Fibroblast of skin of back (primary cell): ENCODE results near the gene SLC25A34. TPM values are rescaled to one million over a fixed set of nuclear protein-coding genes. Genes with fewer than 3 reads are reported as not detected.
"Not testable (repeated sequence)": the region's sequence is repeated elsewhere in the genome, so short reads cannot be mapped to it uniquely, and the experiment has no call there.

Experiments used
- DNase-seq: peaks from one replicate; pipeline ENCODE4 v3.0.0-alpha.2; 2013
- polyA plus RNA-seq, 2 experiments: library from polyadenylated mRNA; unstranded; fragments of 120-200 nt; gene quantifications; one replicate each; pipeline ENCODE4 v1.2.1, GENCODE V29; 2013; ENCODE audit not compliant: insufficient read length in 2 of 2

SLC25A34 gene
- polyA plus RNA-seq (2013, experiment 1 of 2; ENCODE audit: insufficient read length) = 0.63 TPM
- 0.22 TPM for polyA plus RNA-seq (2013, experiment 2 of 2; ENCODE audit: insufficient read length)

GRCh38 chr1:15736038-15736891 lies at the start of gene SLC25A34:
SLC25A34 (plus strand) TSS chr1:15736258; CDS start chr1:15736486, 228 bp downstream.
- no peak for DNase-seq

- no peak for DNase-seq
These were observed 48.6 kb upstream of the SLC25A34 start for GRCh38 chr1:15687446-15687845.

- DNase-seq = no peak
These were observed 45.7 kb upstream of the SLC25A34 start for GRCh38 chr1:15690317-15690716.

DNA sequence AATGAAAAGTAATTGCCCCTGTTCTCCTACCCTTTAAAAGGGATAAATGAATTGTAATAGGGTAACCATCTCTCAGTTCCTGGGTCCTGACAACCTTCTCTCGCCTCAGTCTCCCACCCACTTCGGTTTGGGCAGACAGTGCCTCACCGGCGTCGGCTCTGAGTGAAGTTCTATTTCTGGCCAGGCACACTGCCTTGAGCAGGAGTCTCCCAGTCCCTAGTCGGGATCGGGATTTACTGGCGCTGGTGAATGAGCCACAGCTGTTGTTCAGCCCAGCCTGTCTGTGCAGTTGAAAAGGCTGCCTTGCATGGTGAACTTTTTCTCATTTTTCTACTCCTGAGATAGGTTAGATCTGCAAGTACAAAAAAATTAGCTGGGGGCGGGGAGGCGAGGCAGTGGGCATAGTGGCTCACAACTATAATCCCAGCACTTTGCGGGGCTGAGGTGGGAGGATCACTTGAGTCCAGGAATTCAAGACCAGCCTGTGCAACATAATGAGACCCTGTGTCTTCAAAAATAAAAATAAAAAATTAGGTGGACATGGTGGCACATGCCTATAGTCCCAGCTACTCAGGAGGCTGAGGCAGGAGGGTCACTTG lies 44.5 kb upstream of the SLC25A34 start:
- no peak for DNase-seq

DNA sequence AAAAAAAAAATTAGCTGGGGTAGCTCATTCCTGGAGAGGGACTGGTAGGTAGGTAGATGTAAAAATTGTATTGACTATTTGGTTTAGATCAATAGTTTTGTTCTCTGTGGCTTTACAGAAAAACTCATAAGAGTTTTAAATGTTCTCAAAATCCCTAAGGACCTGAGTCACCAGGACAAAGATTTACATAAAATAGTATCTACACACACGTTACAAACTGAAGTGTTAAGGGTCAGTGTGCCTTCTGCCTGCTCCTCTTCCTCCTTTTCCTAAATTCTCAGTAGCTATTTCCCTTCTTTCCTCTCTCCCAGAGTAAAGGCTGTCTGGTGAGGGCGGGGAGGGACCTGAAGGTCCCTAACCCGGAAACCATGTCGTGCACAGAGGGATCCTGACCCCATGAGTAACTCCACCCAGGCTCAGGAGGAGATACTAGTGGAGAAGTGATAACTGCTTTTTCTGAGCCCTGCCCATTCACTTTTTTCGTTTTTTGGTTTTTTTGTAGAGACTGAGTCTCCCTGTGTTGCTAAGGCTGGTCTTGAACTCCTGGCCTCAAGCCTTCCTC lies 43.9 kb upstream of the SLC25A34 start:
- no peak for DNase-seq

DNA sequence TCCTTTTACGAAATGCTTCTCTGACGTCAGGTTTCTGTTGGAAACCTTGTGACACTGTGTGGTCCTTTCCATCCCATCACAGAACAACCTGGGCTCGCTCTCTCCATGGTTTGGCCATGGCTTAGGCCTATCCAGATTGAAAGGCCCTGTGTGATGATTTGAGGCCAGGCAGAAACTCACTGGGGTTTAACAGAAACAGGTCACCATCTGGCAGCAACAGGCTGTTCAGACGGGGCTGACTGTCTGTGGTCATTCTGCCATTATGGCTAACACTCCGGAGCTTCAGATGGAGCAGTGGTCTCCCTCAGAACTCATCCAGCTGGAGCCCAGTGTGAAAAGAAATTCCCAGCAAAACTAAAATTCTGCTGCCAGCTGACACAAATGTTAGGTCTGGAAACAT lies 42.7 kb upstream of the SLC25A34 start:
- no peak for DNase-seq

- DNase-seq = no peak
These were observed 39.0 kb upstream of the SLC25A34 start for GRCh38 chr1:15696956-15697521.

- no peak for DNase-seq
These were observed 37.9 kb upstream of the SLC25A34 start for GRCh38 chr1:15698201-15698600.

DNA sequence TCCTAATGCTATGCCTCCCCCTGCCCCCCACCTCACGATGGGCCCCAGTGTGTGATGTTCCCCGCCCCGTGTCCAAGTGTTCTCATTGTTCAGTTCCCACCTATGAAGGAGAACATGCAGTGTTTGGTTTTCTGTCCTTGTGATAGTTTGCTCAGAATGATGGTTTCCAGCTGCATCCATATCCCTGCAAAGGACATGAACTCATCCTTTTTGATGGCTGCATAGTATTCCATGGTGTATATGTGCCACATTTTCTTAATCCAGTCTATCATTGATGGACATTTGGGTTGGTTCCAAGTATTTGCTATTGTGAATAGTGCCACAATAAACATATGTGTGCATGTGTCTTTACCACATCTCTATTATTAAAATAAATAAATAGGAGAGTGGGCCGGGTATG lies 36.7 kb upstream of the SLC25A34 start:
- not testable (repeated sequence) for DNase-seq

- no peak for DNase-seq
These were observed 35.5 kb upstream of the SLC25A34 start for GRCh38 chr1:15700508-15700907.

GRCh38 chr1:15701784-15702183 lies 34.3 kb upstream of the SLC25A34 start:
- no peak for DNase-seq

DNA sequence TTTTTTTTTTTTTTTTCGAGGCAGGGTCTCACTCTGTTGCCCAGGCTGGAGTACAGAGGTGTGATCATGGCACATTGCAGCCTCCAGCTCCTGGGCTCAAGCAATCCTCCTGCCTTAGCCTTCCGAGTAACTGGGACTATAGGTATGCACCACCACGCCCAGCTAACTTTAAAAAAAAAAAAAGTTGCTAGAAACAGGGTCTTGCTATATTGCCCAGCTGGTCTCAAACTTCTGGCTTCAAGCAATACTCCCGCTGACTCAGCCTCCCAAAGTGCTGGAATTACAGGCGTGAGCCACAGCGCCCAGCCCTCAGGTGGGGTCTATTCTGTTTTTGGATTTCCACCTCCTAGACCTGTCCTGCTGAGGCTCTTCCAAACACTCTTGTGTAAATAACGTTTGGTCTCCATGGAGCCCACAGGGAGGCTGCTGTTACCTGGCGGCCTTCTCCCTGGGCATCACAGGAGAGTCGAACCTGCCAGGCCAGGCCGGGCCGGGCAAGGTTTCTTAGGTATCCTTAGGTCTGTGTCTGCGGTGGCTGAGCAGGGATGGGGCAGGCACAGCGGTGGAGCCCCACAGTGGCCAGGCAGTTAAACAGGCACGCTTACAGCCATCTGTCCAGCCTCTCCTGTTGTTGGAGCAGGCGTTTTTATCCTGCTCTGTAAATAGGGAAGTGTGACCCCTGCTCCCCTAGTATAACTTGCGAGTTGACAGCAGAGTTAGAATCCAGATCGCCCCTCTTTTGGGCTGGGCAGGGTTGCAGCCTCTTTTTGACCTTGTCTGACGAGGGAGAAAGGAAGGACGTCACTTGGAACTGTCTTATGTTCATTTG lies 33.1 kb upstream of the SLC25A34 start:
- no peak for DNase-seq

GRCh38 chr1:15703562-15703961 lies 32.5 kb upstream of the SLC25A34 start:
- peak; percentile 87 for DNase-seq

- no peak for DNase-seq
These were observed 31.4 kb upstream of the SLC25A34 start for GRCh38 chr1:15704526-15705183.

DNA sequence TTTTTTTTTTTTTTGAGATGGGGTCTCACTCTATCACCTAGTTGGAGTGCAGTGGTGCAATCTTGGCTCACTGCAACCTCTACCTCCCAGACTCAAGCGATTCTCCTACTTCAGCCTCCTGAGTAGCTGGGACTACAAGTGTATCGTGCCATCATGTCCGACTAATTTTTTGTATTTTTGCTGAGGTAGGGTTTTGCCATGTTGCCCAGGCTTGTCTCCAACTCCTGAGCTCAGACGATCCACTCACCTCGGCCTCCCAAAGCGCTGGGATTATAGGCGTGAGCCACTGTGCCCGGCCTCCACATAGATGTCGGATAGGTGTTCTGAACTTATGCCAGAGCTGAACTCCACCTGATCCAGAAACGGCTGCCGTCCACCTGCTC lies 30.9 kb upstream of the SLC25A34 start:
- no peak for DNase-seq

- no peak for DNase-seq
These were observed 29.3 kb upstream of the SLC25A34 start for GRCh38 chr1:15706751-15707150.

DNA sequence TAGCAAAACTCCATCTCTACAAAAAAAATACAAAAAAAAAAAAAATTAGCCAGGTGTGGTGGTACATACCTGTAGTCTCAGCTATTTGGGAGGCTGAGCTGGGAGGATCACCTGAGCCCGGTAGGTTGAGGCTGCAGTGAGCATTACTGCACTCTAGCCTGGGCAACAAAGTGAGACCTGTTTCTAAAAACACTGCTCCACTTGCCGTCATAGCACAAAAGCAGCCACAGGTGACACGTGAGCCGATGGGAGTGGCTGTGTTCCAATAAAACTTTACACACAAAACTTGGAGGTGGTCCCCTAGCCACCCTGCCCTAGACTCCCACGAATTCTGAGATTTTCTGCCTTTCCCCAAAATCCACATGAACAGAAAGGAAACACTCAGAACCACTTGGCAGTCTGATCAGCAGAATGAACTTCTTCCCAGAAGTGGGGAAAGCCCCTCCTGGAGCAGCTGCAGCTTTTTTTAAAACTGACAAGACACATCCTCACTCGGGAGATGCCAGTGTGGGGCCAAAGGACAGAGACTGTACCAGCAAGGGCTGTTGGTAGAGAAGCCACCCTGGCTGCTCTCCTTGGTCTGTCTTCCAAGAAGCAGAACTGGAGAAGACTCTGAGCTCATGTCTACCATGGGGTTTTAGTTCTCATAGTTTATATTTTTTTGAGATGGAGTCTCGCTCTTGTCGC lies 28.7 kb upstream of the SLC25A34 start:
- no peak for DNase-seq

GRCh38 chr1:15708486-15709137 lies 27.4 kb upstream of the SLC25A34 start:
- DNase-seq = no peak

- DNase-seq = no peak
These were observed 26.8 kb upstream of the SLC25A34 start for GRCh38 chr1:15709226-15709625.

GRCh38 chr1:15712168-15712567 lies 23.9 kb upstream of the SLC25A34 start:
- no peak for DNase-seq
